HG02642 (cell line): ENCODE results near the gene SLC49A3.
"Not testable (repeated sequence)": the region's sequence is repeated elsewhere in the genome, so short reads cannot be mapped to it uniquely, and the experiment has no call there.

ENCODE experiments used
- ATAC-seq: cut with Tn5 transposase; IDR thresholded peaks from one replicate; pipeline ENCODE4 v1.9.1; 2021; ENCODE audit warnings: mild to moderate bottlenecking; ENCODE audit not compliant: unreplicated experiment, poor library complexity

SLC49A3 gene

DNA sequence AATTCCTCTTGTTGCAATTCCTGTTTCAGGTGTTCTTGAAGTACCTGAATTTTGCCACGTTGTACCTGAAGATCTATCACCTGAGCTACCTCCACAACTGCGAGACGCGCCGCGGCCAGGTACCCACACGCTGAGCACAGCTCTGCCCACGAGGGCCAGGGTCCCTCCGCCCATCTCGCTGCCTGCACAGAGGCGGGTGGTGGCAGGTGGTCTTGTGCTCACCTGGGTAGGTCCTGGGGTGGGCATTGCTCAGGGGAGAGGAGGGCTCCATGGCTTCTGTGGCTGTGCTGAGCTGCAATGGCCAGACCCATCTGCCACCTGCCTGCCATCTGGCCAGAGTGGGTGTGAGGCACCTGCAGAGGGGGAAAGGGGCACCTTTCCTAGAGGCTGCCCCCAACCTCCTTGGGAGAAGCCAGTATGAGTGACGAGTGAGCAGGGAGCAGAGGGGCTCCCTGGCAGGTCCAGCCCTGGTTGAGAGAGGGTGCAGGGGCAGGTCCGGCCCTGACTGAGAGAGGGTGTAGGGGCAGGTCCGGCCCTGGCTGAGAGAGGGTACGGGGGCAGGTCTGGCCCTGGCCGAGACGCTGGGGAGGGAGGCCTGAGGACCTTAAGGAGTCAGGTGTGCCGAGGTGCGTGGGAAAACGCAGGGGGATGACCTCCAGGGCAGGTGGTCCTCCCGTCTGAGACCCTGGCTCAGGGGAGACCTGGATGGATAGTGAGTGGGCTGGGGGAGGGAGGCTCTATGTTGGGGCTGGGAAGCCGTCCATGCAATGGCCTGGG, 52.9 kb downstream of the SLC49A3 start:
- no peak for ATAC-seq

DNA sequence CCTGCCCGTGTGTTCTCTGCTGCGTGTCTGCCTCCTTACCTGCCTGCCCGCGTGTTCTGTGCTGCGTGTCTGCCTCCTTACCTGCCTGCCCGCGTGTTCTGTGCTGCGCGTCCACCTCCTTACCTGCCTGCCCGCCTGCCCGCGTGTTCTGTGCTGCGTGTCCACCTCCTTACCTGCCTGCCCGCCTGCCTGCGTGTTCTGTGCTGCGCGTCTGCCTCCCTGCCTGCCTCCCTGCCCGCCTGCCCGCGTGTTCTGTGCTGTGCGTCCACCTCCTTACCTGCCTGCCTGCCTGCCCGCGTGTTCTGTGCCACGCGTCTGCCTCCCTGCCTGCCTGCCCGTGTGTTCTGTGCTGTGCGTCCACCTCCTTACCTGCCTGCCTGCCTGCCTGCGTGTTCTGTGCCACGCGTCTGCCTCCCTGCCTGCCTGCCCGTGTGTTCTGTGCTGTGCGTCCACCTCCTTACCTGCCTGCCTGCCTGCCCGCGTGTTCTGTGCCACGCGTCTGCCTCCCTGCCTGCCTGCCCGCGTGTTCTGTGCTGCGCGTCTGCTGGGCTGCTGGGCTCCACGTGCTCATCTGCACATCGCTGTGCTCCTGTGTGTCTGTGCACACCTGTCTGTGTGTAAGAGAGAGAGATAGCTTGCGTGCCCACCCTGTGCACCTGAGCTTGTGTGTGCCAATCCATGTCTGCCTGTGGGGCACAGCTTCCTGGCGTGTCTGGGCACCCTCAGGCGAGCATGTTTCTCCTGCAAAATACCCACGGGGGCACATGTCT, 53.7 kb downstream of the SLC49A3 start:
- ATAC-seq, result not testable (repeated sequence)

DNA sequence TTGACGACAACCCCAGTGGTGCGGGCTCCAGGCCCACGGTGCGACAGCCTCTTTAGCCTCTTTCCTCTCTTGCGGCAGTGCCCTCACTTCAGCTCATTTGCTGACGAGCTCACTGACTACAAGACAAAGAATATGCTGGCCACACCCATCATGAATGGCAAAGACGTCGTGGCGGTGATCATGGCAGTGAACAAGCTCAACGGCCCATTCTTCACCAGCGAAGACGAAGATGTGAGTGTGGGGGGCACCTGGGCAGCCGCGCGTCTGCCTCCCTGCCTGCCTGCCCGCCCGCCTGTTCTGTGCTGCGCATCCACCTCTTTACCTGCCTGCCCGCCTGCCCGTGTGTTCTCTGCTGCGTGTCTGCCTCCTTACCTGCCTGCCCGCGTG, 54.4 kb downstream of the SLC49A3 start:
- no peak for ATAC-seq

DNA sequence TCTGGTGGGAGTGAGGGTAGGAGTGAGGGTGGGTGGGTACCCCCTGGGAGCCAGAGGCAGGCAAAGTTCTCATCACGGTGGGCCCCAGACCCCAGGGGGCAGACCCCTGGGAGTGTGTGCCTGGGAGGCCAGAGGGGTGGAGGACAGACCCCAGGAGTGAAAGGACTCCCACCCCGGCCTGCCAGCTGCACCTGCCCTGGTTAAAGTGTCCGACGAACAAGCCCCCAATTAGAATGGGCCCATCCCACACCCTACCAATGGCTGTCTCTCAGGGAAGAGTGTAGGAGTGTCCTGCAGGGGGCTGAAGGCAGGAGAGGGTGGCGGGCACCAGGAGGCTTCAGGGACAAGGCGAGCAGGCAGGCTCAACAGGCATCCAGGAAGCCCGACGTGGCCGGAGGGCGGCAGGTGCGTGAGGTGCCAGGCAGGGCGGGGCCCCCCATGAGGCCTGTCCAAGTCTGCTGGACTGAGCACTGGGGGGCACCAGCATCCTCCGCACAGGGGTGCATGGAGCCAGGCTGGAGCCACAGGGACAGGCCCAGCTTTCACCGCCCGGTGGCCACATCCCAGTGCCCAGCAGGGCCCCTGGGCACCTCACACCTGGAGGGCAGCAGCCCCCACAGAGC, 54.9 kb downstream of the SLC49A3 start:
- no peak for ATAC-seq

DNA sequence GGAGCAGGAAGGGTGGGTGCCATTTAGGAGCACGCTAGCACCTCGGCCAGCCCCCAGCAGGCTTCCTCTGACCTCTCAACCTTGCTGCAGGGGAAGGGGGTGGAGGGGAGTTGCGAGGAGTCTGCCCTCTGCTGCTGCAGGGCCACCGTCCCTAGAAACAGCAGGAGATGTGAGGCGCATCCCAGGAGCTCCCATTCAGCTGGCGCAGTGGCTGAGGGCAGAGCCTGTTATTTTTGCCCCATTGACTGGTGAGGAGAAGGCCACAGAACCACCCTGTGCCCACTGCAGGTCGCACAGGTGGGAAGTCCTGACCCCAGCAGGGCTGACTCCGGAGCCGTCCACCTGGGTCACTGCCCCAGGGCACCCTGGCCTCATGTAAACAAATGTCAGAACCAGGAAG, 55.5 kb downstream of the SLC49A3 start:
- ATAC-seq, result no peak

DNA sequence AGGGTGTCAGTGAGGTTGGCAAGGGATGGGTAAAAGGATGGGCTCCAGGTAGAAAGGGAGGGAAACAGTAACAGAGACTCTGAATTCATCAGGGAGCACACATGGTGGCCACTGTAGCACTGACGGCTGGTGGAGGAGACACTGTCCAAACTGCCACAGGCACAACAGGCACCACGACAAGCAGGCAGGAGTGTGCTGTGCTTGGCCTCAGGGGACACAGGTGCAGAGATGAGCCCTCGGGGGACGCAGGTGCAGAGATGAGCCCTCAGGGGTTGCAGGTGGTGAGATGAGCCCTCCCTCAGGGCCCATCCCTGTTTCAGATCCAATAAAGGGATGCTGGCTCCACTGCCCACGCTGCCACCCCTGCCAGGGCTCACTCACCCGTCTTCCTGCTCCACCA, 56.0 kb downstream of the SLC49A3 start:
- ATAC-seq, result no peak

DNA sequence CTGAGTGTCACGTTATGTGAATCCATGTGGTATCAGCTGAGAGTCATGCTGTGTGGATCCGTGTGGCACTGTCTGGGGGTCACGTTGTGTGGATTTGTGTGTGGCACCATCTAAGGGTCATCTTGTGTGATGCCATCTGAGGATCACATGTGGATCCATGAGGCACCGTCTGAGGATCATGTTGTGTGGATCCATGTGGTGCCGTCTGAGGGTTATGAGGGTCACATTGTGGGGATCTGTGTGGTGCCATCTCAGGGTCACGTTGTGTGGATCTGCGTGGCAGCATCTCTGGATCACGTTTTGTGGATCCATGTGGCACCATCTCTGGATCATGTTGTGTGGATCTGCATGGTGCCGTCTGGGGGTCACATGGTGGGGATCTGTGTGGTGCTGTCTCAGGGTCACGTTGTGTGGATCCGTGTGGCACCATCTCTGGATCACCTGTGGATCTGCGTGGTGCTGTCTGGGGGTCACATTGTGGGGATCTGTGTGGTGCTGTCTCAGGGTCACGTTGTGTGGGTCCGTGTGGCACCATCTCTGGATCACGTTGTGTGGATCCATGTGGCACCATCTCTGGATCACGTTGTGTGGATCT, 56.7 kb downstream of the SLC49A3 start:
- ATAC-seq, result no peak
